ENCODE data around the gene ARID3B.
"Not testable (repeated sequence)": the region's sequence is repeated elsewhere in the genome, so short reads cannot be mapped to it uniquely, and the experiment has no call there.

ARID3B gene

GRCh38 chr15:74535388-74536084, 5.5 kb upstream of the ARID3B start:
- no peak overlapping the region for H3K4me3 ChIP-seq (ENCODE audit: low read length)
- no peak overlapping the region for H3K9ac ChIP-seq (ENCODE audit: low read length)
- no peaks in the 10 kb centered on the region for H3K27me3 ChIP-seq (replicated peaks; ENCODE audit: control insufficient read depth, insufficient read depth, low read length)
- DNase-seq (ENCODE audit: low read depth): no peak
- H3K4me1 ChIP-seq (ENCODE audit: control insufficient read depth, insufficient read depth, low read length): peaks cover 17% of the 10 kb centered on the region
- no peaks in the 10 kb centered on the region for H3K36me3 ChIP-seq (ENCODE audit: control insufficient read depth, insufficient read depth, low read length, severe bottlenecking)
- no peaks in the 10 kb centered on the region for H3K9me3 ChIP-seq (ENCODE audit: control insufficient read depth, low read length)

- DNase-seq (ENCODE audit: low read depth): no peak
- no peak overlapping the region for H3K9ac ChIP-seq (ENCODE audit: low read length)
- H3K27me3 ChIP-seq (replicated peaks; ENCODE audit: control insufficient read depth, insufficient read depth, low read length): no peaks in the 10 kb centered on the region
- no peaks in the 10 kb centered on the region for H3K36me3 ChIP-seq (ENCODE audit: control insufficient read depth, insufficient read depth, low read length, severe bottlenecking)
- H3K9me3 ChIP-seq (ENCODE audit: control insufficient read depth, low read length): no peaks in the 10 kb centered on the region
- H3K4me1 ChIP-seq (ENCODE audit: control insufficient read depth, insufficient read depth, low read length): peaks cover 25% of the 10 kb centered on the region
- no peak overlapping the region for H3K4me3 ChIP-seq (ENCODE audit: low read length)
Observed at GRCh38 chr15:74537736-74538135, 3.3 kb upstream of the ARID3B start.

GRCh38 chr15:74539521-74539920, 1.5 kb upstream of the ARID3B start:
- H3K9me3 ChIP-seq (ENCODE audit: control insufficient read depth, low read length); H3K4me3 ChIP-seq (ENCODE audit: low read length): not testable (repeated sequence)

GRCh38 chr15:74540161-74540760, 759 bp upstream of the ARID3B start:
- Histone ChIP-seq H3K9me3 (ENCODE audit: control insufficient read depth, low read length) (no peaks in the 10 kb centered on the region), H3K9ac (ENCODE audit: low read length) (peak overlapping the region; percentile 86), H3K4me3 (ENCODE audit: low read length) (peak overlapping the region; percentile 86), H3K36me3 (ENCODE audit: control insufficient read depth, insufficient read depth, low read length, severe bottlenecking) (no peaks in the 10 kb centered on the region), H3K27me3 (replicated peaks; ENCODE audit: control insufficient read depth, insufficient read depth, low read length) (no peaks in the 10 kb centered on the region), H3K4me1 (ENCODE audit: control insufficient read depth, insufficient read depth, low read length) (peaks cover 24% of the 10 kb centered on the region)
- peak; percentile 33 for DNase-seq (ENCODE audit: low read depth)

More at GRCh38 chr15:74539521-74539920, 1.5 kb upstream of the ARID3B start:
- H3K9ac ChIP-seq (ENCODE audit: low read length); H3K36me3 ChIP-seq (ENCODE audit: control insufficient read depth, insufficient read depth, low read length, severe bottlenecking); H3K27me3 ChIP-seq (replicated peaks; ENCODE audit: control insufficient read depth, insufficient read depth, low read length); DNase-seq (ENCODE audit: low read depth): not testable (repeated sequence)
- H3K4me1 ChIP-seq (ENCODE audit: control insufficient read depth, insufficient read depth, low read length): peaks cover 25% of the 10 kb centered on the region

- Histone ChIP-seq H3K9ac (ENCODE audit: low read length) (peak overlapping the region; percentile 87), H3K9me3 (ENCODE audit: control insufficient read depth, low read length) (no peaks in the 10 kb centered on the region), H3K36me3 (ENCODE audit: control insufficient read depth, insufficient read depth, low read length, severe bottlenecking) (no peaks in the 10 kb centered on the region), H3K4me1 (ENCODE audit: control insufficient read depth, insufficient read depth, low read length) (peaks cover 32% of the 10 kb centered on the region), H3K4me3 (ENCODE audit: low read length) (peak overlapping the region; percentile 89), H3K27me3 (replicated peaks; ENCODE audit: control insufficient read depth, insufficient read depth, low read length) (no peaks in the 10 kb centered on the region)
- DNase-seq (ENCODE audit: low read depth): peak; percentile 66
Observed at GRCh38 chr15:74541494-74542165, 610 bp downstream of the ARID3B start.

GRCh38 chr15:74542166-74543042, 1.4 kb downstream of the ARID3B start:
- Histone ChIP-seq H3K4me3 (ENCODE audit: low read length) (peak overlapping the region; percentile 89), H3K4me1 (ENCODE audit: control insufficient read depth, insufficient read depth, low read length) (peaks cover 34% of the 10 kb centered on the region), H3K27me3 (replicated peaks; ENCODE audit: control insufficient read depth, insufficient read depth, low read length) (no peaks in the 10 kb centered on the region), H3K9ac (ENCODE audit: low read length) (peak overlapping the region; percentile 87), H3K36me3 (ENCODE audit: control insufficient read depth, insufficient read depth, low read length, severe bottlenecking) (no peaks in the 10 kb centered on the region), H3K9me3 (ENCODE audit: control insufficient read depth, low read length) (no peaks in the 10 kb centered on the region)
- DNase-seq (ENCODE audit: low read depth): no peak

- H3K36me3 ChIP-seq (ENCODE audit: control insufficient read depth, insufficient read depth, low read length, severe bottlenecking): no peaks in the 10 kb centered on the region
- no peak overlapping the region for H3K4me3 ChIP-seq (ENCODE audit: low read length)
- H3K9ac ChIP-seq (ENCODE audit: low read length): no peak overlapping the region
- no peaks in the 10 kb centered on the region for H3K9me3 ChIP-seq (ENCODE audit: control insufficient read depth, low read length)
- DNase-seq (ENCODE audit: low read depth): no peak
- H3K27me3 ChIP-seq (replicated peaks; ENCODE audit: control insufficient read depth, insufficient read depth, low read length): no peaks in the 10 kb centered on the region
- H3K4me1 ChIP-seq (ENCODE audit: control insufficient read depth, insufficient read depth, low read length): peaks cover 41% of the 10 kb centered on the region
Observed at GRCh38 chr15:74543043-74543422, 2.0 kb downstream of the ARID3B start.

GRCh38 chr15:74543583-74543982, 2.6 kb downstream of the ARID3B start:
- Histone ChIP-seq H3K4me1 (ENCODE audit: control insufficient read depth, insufficient read depth, low read length) (peaks cover 46% of the 10 kb centered on the region), H3K9ac (ENCODE audit: low read length) (no peak overlapping the region), H3K27me3 (replicated peaks; ENCODE audit: control insufficient read depth, insufficient read depth, low read length) (no peaks in the 10 kb centered on the region), H3K9me3 (ENCODE audit: control insufficient read depth, low read length) (no peaks in the 10 kb centered on the region), H3K4me3 (ENCODE audit: low read length) (no peak overlapping the region), H3K36me3 (ENCODE audit: control insufficient read depth, insufficient read depth, low read length, severe bottlenecking) (no peaks in the 10 kb centered on the region)
- DNase-seq (ENCODE audit: low read depth): no peak

- no peaks in the 10 kb centered on the region for H3K9me3 ChIP-seq (ENCODE audit: control insufficient read depth, low read length)
- H3K27me3 ChIP-seq (replicated peaks; ENCODE audit: control insufficient read depth, insufficient read depth, low read length): no peaks in the 10 kb centered on the region
- H3K4me1 ChIP-seq (ENCODE audit: control insufficient read depth, insufficient read depth, low read length): peaks cover 51% of the 10 kb centered on the region
- DNase-seq (ENCODE audit: low read depth): no peak
- no peak overlapping the region for H3K9ac ChIP-seq (ENCODE audit: low read length)
- no peaks in the 10 kb centered on the region for H3K36me3 ChIP-seq (ENCODE audit: control insufficient read depth, insufficient read depth, low read length, severe bottlenecking)
- no peak overlapping the region for H3K4me3 ChIP-seq (ENCODE audit: low read length)
Observed at GRCh38 chr15:74545086-74545485, 4.1 kb downstream of the ARID3B start.

- H3K4me1 ChIP-seq (ENCODE audit: control insufficient read depth, insufficient read depth, low read length): peaks cover 48% of the 10 kb centered on the region
- H3K9ac ChIP-seq (ENCODE audit: low read length): no peak overlapping the region
- H3K27me3 ChIP-seq (replicated peaks; ENCODE audit: control insufficient read depth, insufficient read depth, low read length): no peaks in the 10 kb centered on the region
- DNase-seq (ENCODE audit: low read depth): peak; percentile 99
- H3K4me3 ChIP-seq (ENCODE audit: low read length): no peak overlapping the region
- H3K36me3 ChIP-seq (ENCODE audit: control insufficient read depth, insufficient read depth, low read length, severe bottlenecking): no peaks in the 10 kb centered on the region
- H3K9me3 ChIP-seq (ENCODE audit: control insufficient read depth, low read length): no peaks in the 10 kb centered on the region
Observed at GRCh38 chr15:74545776-74546656, 5.0 kb downstream of the ARID3B start.

Data from adipocyte (in vitro differentiated cells).